GM19043 (cell line): ENCODE data around the gene TRAF2.
"Not testable (repeated sequence)": the region's sequence is repeated elsewhere in the genome, so short reads cannot be mapped to it uniquely, and the experiment has no call there.

ENCODE experiments used
- ATAC-seq: cut with Tn5 transposase; IDR thresholded peaks from one replicate; pipeline ENCODE4 v1.9.1; 2021; ENCODE audit warnings: low read depth; ENCODE audit not compliant: unreplicated experiment

TRAF2 gene

GRCh38 chr9:136857581-136858412 is 28.5 kb upstream of the TRAF2 start:
- no peak for ATAC-seq

- ATAC-seq = no peak
Observed at GRCh38 chr9:136858452-136858843, 27.9 kb upstream of the TRAF2 start.

GRCh38 chr9:136858844-136859757 is 27.2 kb upstream of the TRAF2 start:
- no peak for ATAC-seq

DNA sequence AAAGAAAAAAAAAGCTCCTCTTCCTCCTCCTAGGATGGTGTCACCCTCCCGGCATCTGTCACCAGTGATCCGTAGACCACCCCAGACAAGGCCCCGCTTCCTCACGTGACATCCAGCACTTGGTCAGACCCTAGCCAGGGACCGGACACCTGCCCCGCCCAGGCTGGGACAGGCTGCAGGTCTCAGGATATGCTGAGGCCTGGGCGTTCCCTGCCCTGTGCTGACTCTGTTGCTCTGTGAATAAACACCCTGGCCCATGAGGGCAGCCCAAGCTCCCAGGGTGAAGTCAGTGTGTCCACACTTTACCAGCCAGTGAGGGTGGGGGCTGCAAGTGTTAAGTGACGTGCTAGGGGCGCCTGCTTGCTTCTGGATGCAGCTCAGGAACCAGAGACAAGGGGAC is 25.8 kb upstream of the TRAF2 start:
- no peak for ATAC-seq

DNA sequence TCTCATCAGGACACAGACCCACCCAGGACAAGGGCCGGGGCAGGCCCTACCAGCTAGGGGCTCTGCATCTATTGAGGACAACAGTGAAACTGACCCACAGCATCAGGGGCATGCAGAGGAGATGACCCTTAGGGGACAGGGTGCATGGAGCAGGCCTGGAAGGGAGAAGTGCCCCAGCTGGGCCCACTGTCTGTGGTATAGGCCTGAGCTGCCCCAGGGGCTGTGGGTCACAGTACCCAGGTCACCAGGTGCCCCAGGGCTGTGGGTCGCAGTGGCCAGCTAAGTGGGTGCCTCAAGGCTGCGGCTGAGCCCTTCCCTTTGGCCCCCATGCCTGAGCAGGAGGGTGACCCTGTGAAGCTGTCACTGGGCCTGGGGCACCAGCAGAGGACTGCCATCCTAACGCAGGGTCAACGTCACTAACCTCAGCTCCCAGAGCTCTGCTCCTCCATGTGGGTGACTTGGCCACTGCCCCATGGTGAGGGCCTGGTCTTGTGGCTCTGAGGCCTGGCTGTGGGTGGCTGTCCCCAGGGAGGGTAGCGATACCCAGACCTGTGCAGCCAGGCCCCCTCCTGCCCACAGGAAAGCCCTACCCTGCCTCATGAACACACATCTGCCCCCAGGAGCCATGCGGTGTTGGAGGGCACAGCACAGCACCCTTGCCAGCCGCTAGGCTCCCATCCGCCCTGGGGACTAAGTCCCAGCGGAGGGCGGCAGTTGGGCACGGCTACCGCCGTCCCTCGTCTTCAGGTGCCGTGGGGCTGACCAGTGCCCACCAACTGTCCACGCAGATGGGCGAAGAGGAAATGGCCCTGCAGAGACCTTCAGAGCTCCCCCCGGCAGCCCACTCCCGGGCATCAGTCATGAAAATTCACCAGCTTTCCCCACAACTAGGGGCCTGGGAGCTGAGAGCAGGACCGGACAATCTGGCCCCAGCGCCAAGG is 25.1 kb upstream of the TRAF2 start:
- no peak for ATAC-seq

DNA sequence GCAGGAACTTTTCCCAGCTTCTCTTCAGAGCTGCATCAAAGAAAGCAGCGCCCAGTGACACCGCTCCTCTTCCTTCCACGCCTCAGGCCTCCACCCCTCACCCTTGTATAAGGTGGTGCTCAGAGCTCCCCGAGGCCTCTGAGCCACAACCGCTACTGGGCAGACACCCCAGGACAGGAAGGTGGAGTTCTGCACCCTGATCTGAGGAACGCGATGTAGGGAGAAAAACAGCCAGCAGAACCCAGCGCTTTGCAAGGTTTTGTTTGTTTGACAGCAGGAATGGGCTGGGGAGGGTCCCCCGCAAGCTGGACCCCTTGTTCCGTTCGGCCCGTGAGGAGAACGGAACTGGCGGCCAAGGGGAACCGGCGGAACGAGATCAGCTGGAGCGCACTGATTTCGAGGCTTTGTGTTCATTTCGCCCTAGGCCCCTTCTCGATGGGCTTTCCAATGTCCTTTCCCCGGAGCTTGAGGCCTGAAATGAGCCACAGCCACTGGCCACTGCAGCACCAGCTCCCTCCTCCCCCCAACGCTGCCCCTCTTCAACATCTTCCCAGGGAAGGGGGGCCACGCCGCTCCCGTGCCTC is 24.4 kb upstream of the TRAF2 start:
- ATAC-seq = no peak

- no peak for ATAC-seq
Observed at GRCh38 chr9:136862849-136863622, 23.3 kb upstream of the TRAF2 start.

DNA sequence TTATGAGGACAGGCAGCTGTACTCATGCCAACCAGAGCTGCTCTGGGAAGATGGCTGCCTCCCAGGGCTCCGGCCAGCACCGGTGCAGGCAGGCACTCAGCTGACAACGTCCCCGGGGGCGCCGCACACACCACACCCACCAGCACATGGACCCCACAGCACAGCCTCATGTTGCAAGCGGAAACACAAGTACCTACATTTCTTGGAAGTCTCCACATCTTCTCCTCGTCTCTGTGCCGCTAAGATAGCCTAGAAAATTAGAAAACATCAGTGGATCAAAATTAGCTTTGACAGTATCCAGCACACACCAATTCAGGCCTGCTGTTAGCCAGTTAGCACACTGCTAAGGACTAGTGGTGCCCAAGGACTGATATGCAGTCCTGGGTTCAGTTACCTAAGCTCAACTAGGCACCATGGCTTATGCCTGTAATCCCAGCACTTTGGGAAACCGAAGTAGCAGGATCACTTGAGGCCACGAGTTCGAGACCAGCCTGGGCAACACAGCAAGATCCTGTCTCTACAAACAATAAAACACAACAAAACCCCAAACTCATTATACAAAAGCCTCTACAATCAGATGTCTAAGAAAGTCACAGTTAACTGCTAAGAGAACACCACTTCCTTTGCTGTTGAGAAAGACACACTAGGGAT is 22.6 kb upstream of the TRAF2 start:
- no peak for ATAC-seq

DNA sequence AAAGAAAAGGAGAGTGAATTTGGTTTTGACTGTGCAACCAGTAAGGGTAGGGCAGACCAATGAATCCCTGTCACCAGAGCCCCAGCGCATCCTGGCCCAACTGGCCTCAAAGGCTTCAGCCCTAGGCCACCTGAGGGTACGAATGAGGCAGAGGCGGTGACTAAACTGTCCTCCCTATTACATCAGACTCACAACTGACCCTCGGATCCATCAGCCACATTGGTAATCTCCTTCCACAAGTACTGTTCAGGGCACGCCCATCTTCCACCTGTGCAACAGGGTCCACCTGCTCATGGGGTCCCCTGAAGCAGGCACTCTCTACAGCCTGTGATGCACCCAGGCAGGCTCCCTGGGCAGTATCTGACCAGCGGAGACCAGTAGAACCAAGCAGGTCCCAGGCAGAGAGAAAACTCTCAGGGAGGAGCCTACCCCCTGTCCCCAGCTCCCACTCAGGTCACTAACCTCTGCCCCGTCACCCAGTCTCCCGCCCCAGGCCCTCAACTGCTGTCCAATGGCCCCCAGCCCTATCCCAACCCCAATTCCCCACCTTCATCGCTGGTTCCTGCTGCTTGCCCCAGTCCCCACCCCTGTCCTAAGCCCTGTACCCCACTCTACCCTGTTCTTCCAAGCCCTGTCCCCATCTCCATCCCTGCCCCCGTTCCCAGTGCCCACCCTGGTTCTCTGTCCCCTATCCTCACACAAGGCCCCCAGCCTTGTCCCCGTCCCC is 21.1 kb upstream of the TRAF2 start:
- no peak for ATAC-seq

- ATAC-seq = peak; percentile 16
Observed at GRCh38 chr9:136865768-136866103, 20.6 kb upstream of the TRAF2 start.

GRCh38 chr9:136866898-136867421 is 19.4 kb upstream of the TRAF2 start:
- ATAC-seq = not testable (repeated sequence)

DNA sequence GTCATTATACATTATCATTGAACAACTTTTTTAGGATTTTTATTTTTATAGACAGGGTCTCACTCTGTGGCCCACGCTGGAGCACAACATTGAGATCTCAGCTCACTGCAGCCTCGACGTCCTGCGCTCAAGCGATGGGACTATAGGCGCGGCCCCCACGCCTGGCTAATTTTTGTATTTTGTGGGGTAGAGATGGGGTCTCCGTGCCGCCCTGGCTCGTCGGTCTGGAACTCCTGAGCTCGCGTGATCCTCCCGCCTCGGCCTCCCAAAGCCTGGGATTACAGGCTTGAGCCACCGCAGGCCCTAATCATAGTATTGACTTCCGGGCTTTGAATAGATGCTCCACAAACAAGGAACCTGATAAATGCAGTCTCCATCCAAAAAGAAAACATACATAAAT is 18.8 kb upstream of the TRAF2 start:
- no peak for ATAC-seq

- ATAC-seq = no peak
Observed at GRCh38 chr9:136867917-136868316, 18.4 kb upstream of the TRAF2 start.

- ATAC-seq = no peak
Observed at GRCh38 chr9:136868644-136869043, 17.7 kb upstream of the TRAF2 start.

DNA sequence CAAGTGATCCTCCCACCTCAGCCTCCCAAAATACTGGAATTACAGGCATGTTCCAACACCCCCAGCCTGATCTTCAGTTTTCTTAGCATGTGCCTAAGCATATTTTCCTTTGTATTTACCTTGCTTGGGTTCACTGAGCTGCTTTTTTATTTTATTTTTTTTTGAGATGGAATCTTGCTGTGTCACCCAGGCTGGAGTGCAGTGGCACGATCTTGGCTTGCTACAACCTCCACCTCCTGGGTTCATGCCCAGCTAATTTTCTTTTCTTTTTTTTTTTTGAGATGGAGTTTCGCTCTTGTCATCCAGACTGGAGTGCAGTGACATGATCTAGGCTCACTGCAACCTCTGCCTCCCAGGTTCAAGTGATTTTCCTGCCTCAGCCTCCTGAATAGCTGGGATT is 16.7 kb upstream of the TRAF2 start:
- ATAC-seq = not testable (repeated sequence)

DNA sequence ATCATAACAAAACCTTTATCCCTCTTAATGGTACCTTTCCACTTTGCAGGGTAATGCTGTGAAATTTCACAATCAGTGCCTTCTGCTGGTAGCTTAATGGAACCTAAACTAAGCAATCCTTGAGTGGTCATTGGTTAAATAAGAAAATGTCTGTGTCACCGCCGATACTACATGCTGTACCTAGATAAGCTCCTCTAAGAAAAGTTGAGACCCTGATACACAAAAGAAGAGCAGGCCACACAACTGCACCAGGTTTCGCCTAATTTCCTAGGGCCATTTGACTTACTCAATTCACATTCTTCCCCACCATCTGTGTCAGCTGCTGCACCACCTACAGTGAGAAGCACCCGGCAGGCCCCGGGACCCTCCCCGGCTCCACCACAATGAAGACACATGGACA is 11.2 kb upstream of the TRAF2 start:
- ATAC-seq = no peak

DNA sequence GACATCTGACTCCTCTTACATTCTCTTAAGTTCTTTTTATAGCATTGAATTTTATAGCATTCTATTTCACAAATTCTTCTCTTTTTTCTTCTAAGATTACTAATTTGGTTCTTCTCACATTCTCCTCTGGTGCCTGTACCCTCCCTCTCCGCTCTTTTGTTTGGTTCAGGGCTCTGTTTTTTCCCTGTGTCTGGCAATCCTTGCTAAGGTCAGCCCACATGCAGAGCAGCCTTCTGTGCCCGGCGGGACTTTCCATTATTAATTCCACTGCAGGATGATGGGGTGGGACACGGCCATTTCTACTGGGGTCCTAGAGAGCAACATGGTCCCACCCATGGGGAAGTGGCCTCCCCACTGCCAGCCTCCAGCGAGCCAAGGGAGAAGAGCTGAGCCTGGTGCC is 9.8 kb upstream of the TRAF2 start:
- no peak for ATAC-seq

DNA sequence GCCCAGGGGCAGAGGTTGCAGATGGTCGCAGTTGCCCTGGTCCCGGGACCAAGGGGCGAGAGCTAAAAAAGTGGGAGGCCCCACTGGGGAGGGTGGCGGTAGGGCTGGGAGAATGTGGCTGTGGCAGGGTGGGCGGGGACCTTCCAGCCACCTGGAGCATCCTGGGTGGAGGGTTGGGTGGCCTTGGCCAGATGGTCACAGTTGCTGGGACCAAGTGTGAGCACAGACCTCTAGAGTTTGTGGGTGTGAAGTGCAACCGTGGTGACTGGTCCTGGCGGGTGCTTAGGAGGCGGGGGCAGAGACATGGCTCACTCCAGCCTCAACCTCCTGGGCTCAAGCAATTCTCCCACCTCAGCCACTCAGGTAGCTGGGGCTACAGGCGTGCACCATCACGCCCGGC is 5.7 kb upstream of the TRAF2 start:
- ATAC-seq = no peak
